K562 (cell line): ENCODE data around the gene BCAR1.

Experiments
- CEBPG ChIP-seq, 3 experiments: fragments of 200-800 bp in 1 of 3; sonication (Bioruptor generic) in 1 of 3; sonication (generic) in 1 of 3; formaldehyde crosslinking in 1 of 3; IDR thresholded peaks in 2 of 3; conservative IDR thresholded peaks in 1 of 3; 2 replicates each; pipeline versions ENCODE4 v1.6.1 to v1.8.0; 2016 to 2022; ENCODE audit warnings: missing compliant biosample characterization in 2 of 3, missing genetic modification characterization in 2 of 3, mild to moderate bottlenecking in 1 of 3, missing genetic modification reagents in 1 of 3
- CREB1 ChIP-seq, 2 experiments: sonication (generic) in 1 of 2; formaldehyde crosslinking in 1 of 2; IDR thresholded peaks; 2 replicates each; pipeline versions ENCODE4 v1.6.1 to v1.8.0; 2012 to 2022; ENCODE audit warnings: inconsistent platforms in 1 of 2, mild to moderate bottlenecking in 1 of 2, missing genetic modification reagents in 1 of 2, moderate library complexity in 1 of 2
- CTCF ChIP-seq, 3 experiments: IDR thresholded peaks in 2 of 3; conservative IDR thresholded peaks in 1 of 3; 2 replicates each; pipeline ENCODE4 v1.5.1; 2011 to 2012; ENCODE audit warnings: low read length in 3 of 3, mild to moderate bottlenecking in 3 of 3, control low read depth in 2 of 3, improper control_type of control experiment in 1 of 3, inconsistent platforms in 1 of 3, low read depth in 1 of 3, mixed read lengths in 1 of 3, moderate library complexity in 1 of 3; ENCODE audit not compliant: insufficient read depth in 2 of 3
- GABPB1 ChIP-seq: sonication (generic); formaldehyde crosslinking; IDR thresholded peaks from 2 replicates; pipeline ENCODE4 v1.8.0; 2022; ENCODE audit warnings: mild to moderate bottlenecking, missing genetic modification reagents
- MTA2 ChIP-seq: fragments of 450-650 bp; IDR thresholded peaks from 2 replicates; pipeline ENCODE4 v1.6.1; 2016; ENCODE audit warnings: low read depth
- NFE2L1 ChIP-seq: fragments of 450-650 bp; IDR thresholded peaks from 2 replicates; pipeline ENCODE4 v1.6.1; 2016; ENCODE audit warnings: missing genetic modification characterization, low read depth, mild to moderate bottlenecking, missing compliant biosample characterization, moderate library complexity, borderline replicate concordance
- REST ChIP-seq, 2 experiments: fragments of 450-650 bp; formaldehyde crosslinking in 1 of 2; IDR thresholded peaks; 2 replicates each; pipeline versions ENCODE4 v1.4.0 to v1.6.1; 2014 to 2020; ENCODE audit warnings: mild to moderate bottlenecking in 2 of 2, borderline replicate concordance in 1 of 2, low read depth in 1 of 2
- SIN3A ChIP-seq, 2 experiments: fragments of 150-350 bp in 1 of 2; IDR thresholded peaks; 2 replicates each; pipeline ENCODE4 v1.6.1; 2011 to 2016; ENCODE audit warnings: borderline replicate concordance in 2 of 2, low read depth in 2 of 2, low read length in 2 of 2, mild to moderate bottlenecking in 2 of 2, moderate library complexity in 2 of 2; ENCODE audit not compliant: control insufficient read depth in 1 of 2
- U2AF2 ChIP-seq: fragments of 200-400 bp; formaldehyde crosslinking; optimal IDR thresholded peaks from 2 replicates; pipeline ENCODE3; 2017; ENCODE audit warnings: low read depth, mild to moderate bottlenecking, low read length
- ZBTB5 ChIP-seq: fragments of 450-650 bp; IDR thresholded peaks from 2 replicates; pipeline ENCODE4 v1.6.1; 2017; ENCODE audit warnings: antibody characterized with exemption
- TF ChIP-seq, protein P1 (sequence below): sonication (generic); formaldehyde crosslinking; IDR thresholded peaks from 2 replicates; pipeline ENCODE4 v1.9.0; 2022; ENCODE audit warnings: mild to moderate bottlenecking, missing genetic modification reagents
- TF ChIP-seq, protein P2 (sequence below): fragments of 450-650 bp; formaldehyde crosslinking; IDR thresholded peaks from 2 replicates; pipeline ENCODE4 v1.4.0; 2020; ENCODE audit warnings: mild to moderate bottlenecking

GRCh38 chr16:75216576-75216975 lies 34.8 kb downstream of the BCAR1 start:
- TF ChIP-seq CTCF (IDR thresholded peaks at IDR 0.05 in 2 of 3, conservative IDR thresholded peaks at IDR 0.05 in 1 of 3; ENCODE audit: insufficient read depth in 2 of 3, low read depth in 1 of 3, low read length in 3 of 3), result no peak
- no peak for TF ChIP-seq MTA2
- no peak for TF ChIP-seq REST (IDR thresholded peaks at IDR 0.05; ENCODE audit: borderline replicate concordance)
- TF ChIP-seq REST (CRISPR knock-in tag; IDR thresholded peaks at IDR 0.05; ENCODE audit: low read depth), result no peak
- no peak for TF ChIP-seq NFE2L1 (tag)
- no peak for TF ChIP-seq U2AF2
- TF ChIP-seq GABPB1 (CRISPR knock-in tag), result no peak
- no peak for TF ChIP-seq ZBTB5
- TF ChIP-seq, protein P1, sequence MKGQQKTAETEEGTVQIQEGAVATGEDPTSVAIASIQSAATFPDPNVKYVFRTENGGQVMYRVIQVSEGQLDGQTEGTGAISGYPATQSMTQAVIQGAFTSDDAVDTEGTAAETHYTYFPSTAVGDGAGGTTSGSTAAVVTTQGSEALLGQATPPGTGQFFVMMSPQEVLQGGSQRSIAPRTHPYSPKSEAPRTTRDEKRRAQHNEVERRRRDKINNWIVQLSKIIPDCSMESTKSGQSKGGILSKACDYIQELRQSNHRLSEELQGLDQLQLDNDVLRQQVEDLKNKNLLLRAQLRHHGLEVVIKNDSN (CRISPR knock-in tag), result no peak
- TF ChIP-seq SIN3A (IDR thresholded peaks at IDR 0.05; ENCODE audit: borderline replicate concordance in 2 of 2, control insufficient read depth in 1 of 2, low read depth in 2 of 2, low read length in 2 of 2), result no peak
- no peak for TF ChIP-seq CREB1 (IDR thresholded peaks at IDR 0.05)
- no peak for TF ChIP-seq CREB1 (CRISPR knock-in tag; IDR thresholded peaks at IDR 0.05)
- TF ChIP-seq, protein P2, sequence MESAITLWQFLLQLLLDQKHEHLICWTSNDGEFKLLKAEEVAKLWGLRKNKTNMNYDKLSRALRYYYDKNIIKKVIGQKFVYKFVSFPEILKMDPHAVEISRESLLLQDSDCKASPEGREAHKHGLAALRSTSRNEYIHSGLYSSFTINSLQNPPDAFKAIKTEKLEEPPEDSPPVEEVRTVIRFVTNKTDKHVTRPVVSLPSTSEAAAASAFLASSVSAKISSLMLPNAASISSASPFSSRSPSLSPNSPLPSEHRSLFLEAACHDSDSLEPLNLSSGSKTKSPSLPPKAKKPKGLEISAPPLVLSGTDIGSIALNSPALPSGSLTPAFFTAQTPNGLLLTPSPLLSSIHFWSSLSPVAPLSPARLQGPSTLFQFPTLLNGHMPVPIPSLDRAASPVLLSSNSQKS, result no peak
- TF ChIP-seq CEBPG (CRISPR knock-in tag; IDR thresholded peaks at IDR 0.05), result no peak
- TF ChIP-seq CEBPG (tag; conservative IDR thresholded peaks at IDR 0.05 in 1 of 2, IDR thresholded peaks at IDR 0.05 in 1 of 2), result no peak
